ENCODE data around the gene SUSD4. TPM values are rescaled to one million over a fixed set of nuclear protein-coding genes. Genes with fewer than 3 reads are reported as not detected.

Gene SUSD4
- total and polyA plus RNA-seq, 9 donors = 23.0 to 80.5 (median 36.6) TPM

DNA sequence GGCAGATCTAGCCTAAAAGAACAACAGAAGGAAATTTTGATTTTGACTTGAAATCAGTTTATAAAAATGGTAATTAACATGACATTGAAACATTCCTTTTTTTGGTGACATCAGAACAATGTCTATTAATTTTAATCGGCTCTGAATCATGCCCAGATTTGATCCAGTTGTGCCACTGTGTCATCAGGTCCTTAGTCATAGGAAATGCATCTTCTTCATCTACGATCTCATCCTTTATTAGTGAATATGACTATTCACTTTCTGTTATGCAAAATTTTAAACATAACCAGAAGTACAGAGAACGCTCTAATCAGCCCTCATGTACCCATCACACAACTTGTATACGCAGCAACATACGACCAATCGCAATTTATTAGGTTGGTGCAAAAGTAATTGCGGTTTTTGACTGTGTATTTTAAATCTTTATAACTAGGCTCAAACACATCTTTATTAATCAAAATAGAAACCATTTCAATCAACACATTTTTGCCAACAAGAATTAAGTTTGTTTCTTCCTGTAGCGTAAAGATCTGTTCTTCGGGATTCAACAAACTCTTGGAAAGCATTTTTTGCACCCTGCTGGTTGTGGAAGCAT is 180.6 kb downstream of the SUSD4 start:
- TF ChIP-seq, protein P1, sequence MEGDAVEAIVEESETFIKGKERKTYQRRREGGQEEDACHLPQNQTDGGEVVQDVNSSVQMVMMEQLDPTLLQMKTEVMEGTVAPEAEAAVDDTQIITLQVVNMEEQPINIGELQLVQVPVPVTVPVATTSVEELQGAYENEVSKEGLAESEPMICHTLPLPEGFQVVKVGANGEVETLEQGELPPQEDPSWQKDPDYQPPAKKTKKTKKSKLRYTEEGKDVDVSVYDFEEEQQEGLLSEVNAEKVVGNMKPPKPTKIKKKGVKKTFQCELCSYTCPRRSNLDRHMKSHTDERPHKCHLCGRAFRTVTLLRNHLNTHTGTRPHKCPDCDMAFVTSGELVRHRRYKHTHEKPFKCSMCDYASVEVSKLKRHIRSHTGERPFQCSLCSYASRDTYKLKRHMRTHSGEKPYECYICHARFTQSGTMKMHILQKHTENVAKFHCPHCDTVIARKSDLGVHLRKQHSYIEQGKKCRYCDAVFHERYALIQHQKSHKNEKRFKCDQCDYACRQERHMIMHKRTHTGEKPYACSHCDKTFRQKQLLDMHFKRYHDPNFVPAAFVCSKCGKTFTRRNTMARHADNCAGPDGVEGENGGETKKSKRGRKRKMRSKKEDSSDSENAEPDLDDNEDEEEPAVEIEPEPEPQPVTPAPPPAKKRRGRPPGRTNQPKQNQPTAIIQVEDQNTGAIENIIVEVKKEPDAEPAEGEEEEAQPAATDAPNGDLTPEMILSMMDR (IDR thresholded peaks at IDR 0.05) = no peak
- TF ChIP-seq EP300 (IDR thresholded peaks at IDR 0.05) (no peak), POLR2A (IDR thresholded peaks at IDR 0.05) (no peak)
- no peaks in the 10 kb centered on the region for H3K9me3 ChIP-seq
- DNase-seq = no peak
- no peak overlapping the region for H3K4me3 ChIP-seq
- no peak overlapping the region for H3K27ac ChIP-seq
- intact Hi-C loops (cut with DNase I) = no loop called here
- no peaks in the 10 kb centered on the region for H3K36me3 ChIP-seq
- no peaks in the 10 kb centered on the region for H3K27me3 ChIP-seq
- whole genome bisulfite sequencing, 3 donors = 92 to 96% (median 92%) methylated on average over 9 of the region's 9 CpGs
- H3K4me1 ChIP-seq (ENCODE audit: insufficient read depth) = peaks cover 3% of the 10 kb centered on the region

DNA sequence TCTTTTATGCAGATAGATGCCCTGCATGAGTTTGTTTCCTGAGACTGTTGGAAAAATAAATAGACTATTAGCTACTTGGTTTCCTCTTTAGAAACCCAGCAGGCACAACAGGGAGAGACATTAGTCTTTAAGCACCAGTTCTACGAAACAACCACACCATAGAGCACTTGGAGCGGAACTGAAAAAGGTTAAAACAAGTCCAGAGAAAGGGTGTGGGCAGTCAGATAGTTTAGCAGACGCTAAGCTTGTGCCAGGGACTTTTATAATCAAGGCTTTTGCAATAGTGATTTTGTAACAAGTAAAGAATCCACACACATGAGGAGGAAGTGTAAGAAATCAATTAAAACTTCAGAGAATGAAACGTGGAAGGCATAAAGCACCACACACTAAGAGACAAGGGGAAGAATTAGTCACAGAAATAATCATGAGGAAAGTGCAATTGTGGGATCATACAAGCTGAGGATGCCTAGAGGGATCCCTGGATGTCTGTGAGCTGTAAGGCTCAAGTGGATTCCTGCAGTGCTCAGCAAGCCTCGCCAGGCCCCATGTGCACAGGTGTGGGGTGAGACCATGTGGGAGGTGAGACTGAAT is 183.2 kb downstream of the SUSD4 start:
- Histone ChIP-seq H3K27me3 (no peaks in the 10 kb centered on the region), H3K27ac (no peak overlapping the region), H3K36me3 (no peaks in the 10 kb centered on the region), H3K4me3 (no peak overlapping the region), H3K9me3 (no peaks in the 10 kb centered on the region), H3K4me1 (ENCODE audit: insufficient read depth) (peaks cover 3% of the 10 kb centered on the region)
- intact Hi-C loops (cut with DNase I) = no loop called here
- DNase-seq = no peak
- 29 to 40% (median 40%) methylated on average over 5 of the region's 5 CpGs for WGBS, 3 donors
- TF ChIP-seq POLR2A (IDR thresholded peaks at IDR 0.05) (no peak), EP300 (IDR thresholded peaks at IDR 0.05) (no peak)
- TF ChIP-seq, protein P1 (IDR thresholded peaks at IDR 0.05) = no peak

- TF ChIP-seq POLR2A (IDR thresholded peaks at IDR 0.05) (no peak), EP300 (IDR thresholded peaks at IDR 0.05) (no peak)
- TF ChIP-seq, protein P1 (IDR thresholded peaks at IDR 0.05) = no peak
- DNase-seq = no peak
- Histone ChIP-seq H3K27me3 (no peaks in the 10 kb centered on the region), H3K27ac (no peak overlapping the region), H3K4me3 (no peak overlapping the region), H3K9me3 (no peaks in the 10 kb centered on the region), H3K36me3 (no peaks in the 10 kb centered on the region), H3K4me1 (ENCODE audit: insufficient read depth) (peaks cover 3% of the 10 kb centered on the region)
- 44 to 92% (median 79%) methylated on average over 1 of the region's 1 CpG for WGBS, 3 donors
- intact Hi-C loops (cut with DNase I) = no loop called here
Measured at GRCh38 chr1:223179786-223180185, 184.2 kb downstream of the SUSD4 start.

DNA sequence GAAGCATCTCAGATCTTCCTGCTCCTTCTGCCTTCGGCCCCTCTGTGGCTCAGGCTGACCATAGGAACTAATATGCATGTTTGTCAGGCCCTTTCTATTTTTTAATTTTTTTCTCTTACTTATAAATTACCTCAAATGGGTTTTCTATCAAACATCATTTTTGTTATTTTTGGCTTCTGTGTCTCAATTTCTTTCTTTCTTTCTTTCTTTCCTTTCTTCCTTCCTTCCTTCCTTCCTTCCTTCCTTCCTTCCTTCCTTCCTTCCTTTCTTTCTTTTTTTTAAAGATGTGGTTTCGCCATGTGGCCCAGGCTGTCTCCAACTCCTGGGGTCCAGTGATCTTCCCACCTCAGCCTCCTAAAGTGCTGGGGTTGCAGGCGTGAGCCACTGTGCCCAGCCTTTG is 184.7 kb downstream of the SUSD4 start:
- H3K27ac ChIP-seq = no peak overlapping the region
- TF ChIP-seq, protein P1 (IDR thresholded peaks at IDR 0.05) = no peak
- no peak for TF ChIP-seq POLR2A (IDR thresholded peaks at IDR 0.05)
- TF ChIP-seq EP300 (IDR thresholded peaks at IDR 0.05) = no peak
- H3K4me1 ChIP-seq (ENCODE audit: insufficient read depth) = peaks cover 3% of the 10 kb centered on the region
- H3K27me3 ChIP-seq = no peaks in the 10 kb centered on the region
- intact Hi-C loops (cut with DNase I) = no loop called here
- no peaks in the 10 kb centered on the region for H3K9me3 ChIP-seq
- DNase-seq = no peak
- 96 to 98% (median 97%) methylated on average over 3 of the region's 3 CpGs for WGBS, 3 donors
- H3K36me3 ChIP-seq = no peaks in the 10 kb centered on the region
- no peak overlapping the region for H3K4me3 ChIP-seq
